GM23248 (cell line): Measurements from ENCODE around the gene C16orf95. TPM values are rescaled to one million over a fixed set of nuclear protein-coding genes. Genes with fewer than 3 reads are reported as not detected.
"Not testable (repeated sequence)": the region's sequence is repeated elsewhere in the genome, so short reads cannot be mapped to it uniquely, and the experiment has no call there.

ENCODE experiments used
- DNase-seq: peaks from one replicate; pipeline ENCODE4 v3.0.0-alpha.2; 2015
- H2AFZ ChIP-seq: fragments of 200-600 bp; sonication (generic); 2 replicates; pipeline ENCODE4 v1.6.1; 2016; ENCODE audit warnings: antibody characterized with exemption
- H3F3A ChIP-seq: fragments of 200-600 bp; sonication (generic); 2 replicates; pipeline ENCODE4 v1.6.1; 2016; ENCODE audit warnings: mild to moderate bottlenecking, antibody characterized with exemption, mixed run types; ENCODE audit not compliant: insufficient read depth
- H3K27ac ChIP-seq: fragments of 200-600 bp; sonication (generic); 2 replicates; pipeline ENCODE4 v1.5.1; 2016; ENCODE audit warnings: mild to moderate bottlenecking
- H3K27me3 ChIP-seq: fragments of 200-600 bp; sonication (generic); replicated peaks from 2 replicates; pipeline ENCODE4 v1.6.1; 2016; ENCODE audit warnings: mild to moderate bottlenecking; ENCODE audit not compliant: insufficient read depth
- H3K36me3 ChIP-seq: fragments of 200-600 bp; sonication (generic); 2 replicates; pipeline ENCODE4 v1.6.1; 2016; ENCODE audit warnings: low read depth, mild to moderate bottlenecking
- H3K4me1 ChIP-seq: fragments of 200-600 bp; sonication (generic); 2 replicates; pipeline ENCODE4 v1.6.1; 2016; ENCODE audit warnings: mild to moderate bottlenecking; ENCODE audit not compliant: insufficient read depth
- H3K4me2 ChIP-seq: fragments of 200-600 bp; sonication (generic); one replicate; pipeline ENCODE4 v1.6.1; 2016; ENCODE audit warnings: mild to moderate bottlenecking; ENCODE audit not compliant: unreplicated experiment
- H3K4me3 ChIP-seq: fragments of 200-600 bp; sonication (generic); 2 replicates; pipeline ENCODE4 v1.5.1; 2016; ENCODE audit warnings: mild to moderate bottlenecking
- H3K79me2 ChIP-seq: fragments of 200-600 bp; sonication (generic); 2 replicates; pipeline ENCODE4 v1.6.1; 2016; ENCODE audit warnings: mild to moderate bottlenecking; ENCODE audit not compliant: insufficient read depth
- H3K9ac ChIP-seq: fragments of 200-600 bp; sonication (generic); 2 replicates; pipeline ENCODE4 v1.6.1; 2016; ENCODE audit warnings: mild to moderate bottlenecking
- H3K9me2 ChIP-seq: fragments of 200-600 bp; sonication (generic); 2 replicates; pipeline ENCODE4 v1.6.1; 2016; ENCODE audit warnings: mixed run types, mild to moderate bottlenecking, moderate library complexity; ENCODE audit not compliant: insufficient read depth
- H3K9me3 ChIP-seq: fragments of 200-600 bp; sonication (generic); one replicate; pipeline ENCODE4 v1.6.1; 2017; ENCODE audit warnings: low read depth
- H4K20me1 ChIP-seq: fragments of 200-600 bp; sonication (generic); 2 replicates; pipeline ENCODE4 v1.6.0; 2016; ENCODE audit not compliant: insufficient read depth
- EZH2 ChIP-seq: fragments of 200-600 bp; sonication (generic); IDR thresholded peaks from 2 replicates; pipeline ENCODE4 v1.6.1; 2018; ENCODE audit warnings: antibody characterized with exemption, mild to moderate bottlenecking; ENCODE audit not compliant: insufficient read depth, poor library complexity, severe bottlenecking
- EZH2phosphoT487 ChIP-seq: fragments of 200-600 bp; sonication (generic); IDR thresholded peaks from 2 replicates; pipeline ENCODE4 v1.6.1; 2018; ENCODE audit warnings: antibody characterized with exemption, moderate library complexity, mild to moderate bottlenecking, low read depth; ENCODE audit not compliant: insufficient read depth
- WGBS, 2 experiments: methylation state at CpG; one replicate each; pipeline ENCODE4 v1.1.6; 2015 to 2017; ENCODE audit warnings: low lambda C conversion rate in 2 of 2, low coverage in 1 of 2; ENCODE audit errors: missing lambda C conversion rate in 2 of 2; 5-methylcytosine and 5-hydroxymethylcytosine counted together
- in situ Hi-C: fragments of 300-500 bp; cut with MboI; formaldehyde crosslinking; loops from 2 replicates; pipeline ENCODE4 v1.15.0; 2020
- polyA plus RNA-seq: library from polyadenylated mRNA; unstranded; fragments of >200 nt; fragmentation: Nextera tagmentation; extraction: Ambion mirVana; gene quantifications from 2 replicates; pipeline ENCODE4 v1.2.1, GENCODE V29; 2016
- total RNA-seq: library from RNA; depleted of rRNA; stranded (reverse); fragments of >200 nt; shearing (Covaris generic); gene quantifications from 2 replicates; pipeline ENCODE4 v1.2.3, GENCODE V29; 2014

Gene C16orf95
- total and polyA plus RNA-seq, 2 experiments from 2014 or later: 5.1 to 9.2 TPM

DNA sequence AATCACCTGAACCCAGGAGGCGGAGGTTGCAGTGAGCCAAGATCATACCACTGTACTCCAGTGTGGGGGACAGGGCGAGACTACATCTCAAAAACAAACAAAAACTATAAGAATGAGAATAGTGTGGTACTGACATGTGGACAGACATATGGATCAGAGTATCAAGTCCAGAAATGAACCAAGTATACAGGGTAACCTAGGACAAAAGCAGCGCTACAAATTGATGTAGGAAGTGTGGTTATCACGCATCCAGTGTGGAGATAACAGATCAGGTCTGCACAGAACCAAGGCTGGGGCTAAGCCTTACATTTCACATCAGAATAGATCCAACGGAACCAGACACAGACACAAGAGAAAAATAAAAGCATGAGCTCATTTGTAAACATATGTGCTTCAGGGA is 23.0 kb upstream of the C16orf95 start:
- Histone ChIP-seq H3K9me2 (no peaks in the 10 kb centered on the region), H3K4me3 (no peak overlapping the region), H3K4me2 (no peak overlapping the region), H4K20me1 (no peaks in the 10 kb centered on the region), H3K27ac (no peak overlapping the region), H3K27me3 (no peaks in the 10 kb centered on the region), H3K79me2 (peaks cover 21% of the 10 kb centered on the region), H3K9ac (no peak overlapping the region), H3K4me1 (no peaks in the 10 kb centered on the region), H3K36me3 (peaks cover 7% of the 10 kb centered on the region; the same call in 1 of the 2 replicates), H3K9me3 (no peaks in the 10 kb centered on the region), H3F3A (no peaks in the 10 kb centered on the region), H2AFZ (no peak overlapping the region)
- in situ Hi-C loops: no loop called here
- no peak for TF ChIP-seq EZH2phosphoT487
- TF ChIP-seq EZH2: no peak
- WGBS, 2 experiments: 93 to 95% methylated on average over 5 of the region's 5 CpGs
- no peak for DNase-seq

DNA sequence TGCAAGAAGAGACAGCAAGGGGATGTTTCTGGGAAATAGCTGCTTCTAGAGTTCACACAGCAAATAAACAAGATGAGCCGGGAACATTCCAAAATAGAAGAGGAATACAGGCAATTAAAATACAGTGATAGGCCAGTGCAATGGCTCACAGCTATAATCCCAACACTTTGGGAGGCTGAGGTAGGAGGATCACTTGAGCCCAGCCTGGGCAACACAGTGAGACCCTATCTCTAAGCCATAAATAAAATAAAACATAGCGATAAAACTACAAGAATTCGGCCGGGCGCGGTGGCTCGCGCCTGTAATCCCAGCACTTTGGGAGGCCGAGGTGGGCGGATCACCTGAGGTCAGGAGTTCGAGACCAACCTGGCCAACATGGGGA is 22.5 kb upstream of the C16orf95 start:
- H3K27ac ChIP-seq, H2AFZ ChIP-seq, H3K4me1 ChIP-seq, H3K9me3 ChIP-seq, H3K36me3 ChIP-seq, H3K4me2 ChIP-seq, in situ Hi-C loops, H3K4me3 ChIP-seq, H3K9me2 ChIP-seq, H3F3A ChIP-seq, DNase-seq, H3K9ac ChIP-seq, H3K27me3 ChIP-seq, H4K20me1 ChIP-seq: not testable (repeated sequence)
- H3K79me2 ChIP-seq: peaks cover 21% of the 10 kb centered on the region
- 98 to 99% methylated on average over 8 to 11 of the region's 11 CpGs for WGBS, 2 experiments

- Histone ChIP-seq H3K36me3 (peaks cover 7% of the 10 kb centered on the region; the same call in 1 of the 2 replicates), H4K20me1 (no peaks in the 10 kb centered on the region), H3K9me2 (no peaks in the 10 kb centered on the region), H3K9ac (no peak overlapping the region), H3K4me2 (no peak overlapping the region), H3F3A (no peaks in the 10 kb centered on the region), H2AFZ (no peak overlapping the region), H3K9me3 (no peaks in the 10 kb centered on the region), H3K4me3 (no peak overlapping the region), H3K4me1 (no peaks in the 10 kb centered on the region), H3K27ac (no peak overlapping the region), H3K27me3 (no peaks in the 10 kb centered on the region), H3K79me2 (peaks cover 21% of the 10 kb centered on the region)
- 88 to 90% methylated on average over 16 to 17 of the region's 17 CpGs for WGBS, 2 experiments
- in situ Hi-C loops: no loop called here
- DNase-seq: no peak
- no peak for TF ChIP-seq EZH2
- TF ChIP-seq EZH2phosphoT487: no peak
These were observed 22.0 kb upstream of the C16orf95 start for GRCh38 chr16:87339086-87339723.

DNA sequence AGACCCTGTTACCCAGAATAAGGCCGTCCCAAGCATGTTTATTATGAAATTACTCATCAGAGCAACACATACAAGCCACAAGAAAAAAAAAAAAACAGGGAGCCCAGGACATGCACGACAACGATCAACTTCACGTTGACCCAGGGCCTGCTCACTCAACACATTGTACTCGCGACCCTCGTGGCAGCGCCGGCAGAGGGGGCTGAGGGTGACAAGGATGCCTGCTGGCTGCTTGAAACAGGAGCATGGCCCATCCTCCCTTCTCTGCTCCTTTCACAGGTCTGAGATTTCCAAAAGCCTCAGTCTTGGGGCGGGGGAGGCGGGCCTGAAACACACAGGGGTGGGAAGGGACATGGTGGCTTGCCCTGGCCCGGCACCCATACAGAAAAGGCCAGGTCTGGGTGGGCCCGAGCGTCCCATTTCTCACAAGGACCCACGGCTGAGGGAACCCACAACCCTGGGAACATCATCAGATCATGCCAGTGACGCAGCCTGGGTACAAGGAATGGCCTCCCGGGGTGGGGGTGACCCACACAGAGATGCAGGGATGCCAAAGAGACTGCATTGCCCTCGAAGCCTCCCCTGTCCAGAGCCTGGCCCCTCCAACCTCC is 21.1 kb upstream of the C16orf95 start:
- Histone ChIP-seq H2AFZ (no peak overlapping the region), H3K9me2 (no peaks in the 10 kb centered on the region), H3K4me3 (no peak overlapping the region), H3K9ac (no peak overlapping the region), H3K27ac (no peak overlapping the region), H3K4me1 (no peaks in the 10 kb centered on the region), H3K79me2 (peaks cover 21% of the 10 kb centered on the region), H4K20me1 (no peaks in the 10 kb centered on the region), H3K4me2 (no peak overlapping the region), H3K36me3 (peaks cover 7% of the 10 kb centered on the region; the same call in 1 of the 2 replicates), H3F3A (no peaks in the 10 kb centered on the region), H3K27me3 (no peaks in the 10 kb centered on the region), H3K9me3 (no peaks in the 10 kb centered on the region)
- TF ChIP-seq EZH2phosphoT487 (no peak), EZH2 (no peak)
- in situ Hi-C loops: no loop called here
- DNase-seq: no peak
- 90 to 93% methylated on average over 15 to 17 of the region's 18 CpGs for WGBS, 2 experiments
